Ovary (tissue), 3 donors: ENCODE data around the gene CISD3.

ENCODE experiments used
- CTCF ChIP-seq, 3 donors: fragments of 450-650 bp in 2 of 3; fragments of 200-600 bp in 1 of 3; IDR thresholded peaks; one replicate each; pipeline versions ENCODE4 v1.5.1 to v1.8.0; 2016 to 2022; ENCODE audit warnings: antibody characterized with exemption in 3 of 3, mild to moderate bottlenecking in 1 of 3
- EP300 ChIP-seq: sonication (generic); formaldehyde crosslinking; IDR thresholded peaks from one replicate; pipeline ENCODE4 v1.6.1; 2017; ENCODE audit warnings: antibody characterized with exemption
- POLR2A ChIP-seq: fragments of 450-650 bp; IDR thresholded peaks from one replicate; pipeline ENCODE4 v1.6.1; 2017; ENCODE audit warnings: antibody characterized with exemption, mild to moderate bottlenecking, moderate library complexity
- donor health status: DM: no; HTN: no; CAD: no.

GRCh38 chr17:38720941-38721340 lies 9.2 kb upstream of the CISD3 start:
- TF ChIP-seq POLR2A: no peak
- TF ChIP-seq EP300: no peak
- no peak for TF ChIP-seq CTCF (IDR thresholded peaks at IDR 0.05)
